MM.1S (cell line): ENCODE measurements around the gene TWF2.

Experiments used
- DNase-seq: peaks from one replicate; pipeline ENCODE4 v3.0.0-alpha.2; 2015
- H2AFZ ChIP-seq: fragments of 300-600 bp; sonication (generic); 2 replicates; pipeline ENCODE4 v1.6.0; 2016; ENCODE audit warnings: antibody characterized with exemption, low read length
- H3F3A ChIP-seq: fragments of 300-600 bp; sonication (generic); 2 replicates; pipeline ENCODE4 v1.6.1; 2016; ENCODE audit warnings: mild to moderate bottlenecking, antibody characterized with exemption, low read length, moderate library complexity, mixed read lengths; ENCODE audit not compliant: insufficient read depth
- H3K27ac ChIP-seq: fragments of 300-600 bp; sonication (generic); 2 replicates; pipeline ENCODE4 v1.5.1; 2016; ENCODE audit warnings: mild to moderate bottlenecking, low read length
- H3K27me3 ChIP-seq: fragments of 300-600 bp; sonication (generic); replicated peaks from 2 replicates; pipeline ENCODE4 v1.6.0; 2016; ENCODE audit warnings: low read length; ENCODE audit not compliant: insufficient read depth
- H3K36me3 ChIP-seq: fragments of 300-600 bp; sonication (generic); replicated peaks from 2 replicates; pipeline ENCODE4 v1.6.1; 2016; ENCODE audit warnings: mild to moderate bottlenecking, low read length, mixed read lengths; ENCODE audit not compliant: insufficient read depth
- H3K4me1 ChIP-seq: fragments of 300-600 bp; sonication (generic); 2 replicates; pipeline ENCODE4 v1.6.1; 2016; ENCODE audit warnings: low read length, mixed read lengths
- H3K4me2 ChIP-seq: fragments of 300-600 bp; sonication (generic); 2 replicates; pipeline ENCODE4 v1.6.0; 2016; ENCODE audit warnings: low read depth, low read length
- H3K4me3 ChIP-seq: fragments of 300-600 bp; sonication (generic); 2 replicates; pipeline ENCODE4 v1.5.1; 2016; ENCODE audit warnings: low read length, mixed read lengths
- H3K79me2 ChIP-seq: fragments of 300-600 bp; sonication (generic); 2 replicates; pipeline ENCODE4 v1.6.1; 2016; ENCODE audit warnings: mixed run types, low read length, mixed read lengths
- H3K9ac ChIP-seq: fragments of 300-600 bp; sonication (generic); 2 replicates; pipeline ENCODE4 v1.6.1; 2016; ENCODE audit warnings: low read length, mixed read lengths
- H3K9me2 ChIP-seq: fragments of 300-600 bp; sonication (generic); replicated peaks from 2 replicates; pipeline ENCODE4 v1.6.1; 2016; ENCODE audit warnings: mild to moderate bottlenecking, low read length, mixed read lengths; ENCODE audit not compliant: insufficient read depth
- H3K9me3 ChIP-seq: fragments of 300-600 bp; sonication (generic); replicated peaks from 2 replicates; pipeline ENCODE4 v1.6.1; 2016; ENCODE audit warnings: mild to moderate bottlenecking, low read length, mixed read lengths; ENCODE audit not compliant: insufficient read depth
- H4K20me1 ChIP-seq: fragments of 300-600 bp; sonication (generic); 2 replicates; pipeline ENCODE4 v1.6.1; 2016; ENCODE audit warnings: mild to moderate bottlenecking, low read length, moderate library complexity, mixed read lengths; ENCODE audit not compliant: insufficient read depth
- CTCF ChIP-seq: fragments of 300-600 bp; sonication (generic); IDR thresholded peaks from 2 replicates; pipeline ENCODE4 v1.5.1; 2016; ENCODE audit warnings: antibody characterized with exemption, low read length, mixed read lengths
- EZH2 ChIP-seq: fragments of 300-600 bp; sonication (generic); optimal IDR thresholded peaks from 2 replicates; pipeline ENCODE3; 2017; ENCODE audit warnings: low read depth, mild to moderate bottlenecking, antibody characterized with exemption, low read length, mixed read lengths
- EZH2phosphoT487 ChIP-seq: fragments of 300-600 bp; sonication (generic); IDR thresholded peaks from 2 replicates; pipeline ENCODE4 v1.6.1; 2018; ENCODE audit warnings: antibody characterized with exemption, low read length

TWF2 gene

GRCh38 chr3:52198643-52199608, 40.0 kb downstream of the TWF2 start:
- no peak for DNase-seq
- Histone ChIP-seq H3K9ac (peak overlapping the region; percentile 73), H3K36me3 (no peaks in the 10 kb centered on the region; the same call in none of the 2 replicates), H4K20me1 (no peaks in the 10 kb centered on the region), H3K79me2 (peaks cover 16% of the 10 kb centered on the region), H3K27me3 (no peaks in the 10 kb centered on the region), H2AFZ (peak overlapping the region; percentile 91), H3K9me3 (no peaks in the 10 kb centered on the region), H3K4me2 (peak overlapping the region; percentile 76), H3F3A (no peaks in the 10 kb centered on the region), H3K4me3 (peak overlapping the region; percentile 82), H3K4me1 (peaks cover 11% of the 10 kb centered on the region), H3K9me2 (no peaks in the 10 kb centered on the region), H3K27ac (no peak overlapping the region)
- TF ChIP-seq EZH2: no peak
- no peak for TF ChIP-seq EZH2phosphoT487
- TF ChIP-seq CTCF: no peak

- peaks cover 16% of the 10 kb centered on the region for H3K79me2 ChIP-seq
- H3K4me1 ChIP-seq: peaks cover 11% of the 10 kb centered on the region
- H3F3A ChIP-seq: no peaks in the 10 kb centered on the region
- DNase-seq: peak; percentile 95
- peak within 1 kb of the TSS; percentile 73 for H3K9ac ChIP-seq
- peak within 1 kb of the TSS; percentile 82 for H3K4me3 ChIP-seq
- H4K20me1 ChIP-seq: no peaks in the 10 kb centered on the region
- no peaks in the 10 kb centered on the region for H3K27me3 ChIP-seq
- H3K36me3 ChIP-seq: no peaks in the 10 kb centered on the region; the same call in 1 of the 2 replicates
- TF ChIP-seq EZH2phosphoT487 (no peak), CTCF (no peak), EZH2 (no peak)
- H2AFZ ChIP-seq: peak within 1 kb of the TSS; percentile 91
- no peaks in the 10 kb centered on the region for H3K9me3 ChIP-seq
- H3K4me2 ChIP-seq: peak within 1 kb of the TSS; percentile 76
- no peak within 1 kb of the TSS for H3K27ac ChIP-seq
- no peaks in the 10 kb centered on the region for H3K9me2 ChIP-seq
These were observed 40.9 kb downstream of the TWF2 start, which contains the start of gene ALAS1 for GRCh38 chr3:52197842-52198625. Gene ALAS1 (plus strand): TSS chr3:52198160. CDS start chr3:52199242, 1,082 bp downstream.

- H3K4me2 ChIP-seq: peak overlapping the region; percentile 76
- H3K4me1 ChIP-seq: peaks cover 11% of the 10 kb centered on the region
- H4K20me1 ChIP-seq: no peaks in the 10 kb centered on the region
- H3K4me3 ChIP-seq: peak overlapping the region; percentile 82
- H3K79me2 ChIP-seq: peaks cover 16% of the 10 kb centered on the region
- no peak overlapping the region for H3K27ac ChIP-seq
- TF ChIP-seq CTCF (no peak), EZH2phosphoT487 (no peak), EZH2 (no peak)
- H3K9ac ChIP-seq: peak overlapping the region; percentile 29; the same call in 1 of the 2 replicates
- H3K36me3 ChIP-seq: no peaks in the 10 kb centered on the region; the same call in 1 of the 2 replicates
- no peaks in the 10 kb centered on the region for H3K9me3 ChIP-seq
- peak overlapping the region; percentile 91 for H2AFZ ChIP-seq
- H3K27me3 ChIP-seq: no peaks in the 10 kb centered on the region
- DNase-seq: no peak
- H3F3A ChIP-seq: no peaks in the 10 kb centered on the region
- no peaks in the 10 kb centered on the region for H3K9me2 ChIP-seq
These were observed 41.5 kb downstream of the TWF2 start for GRCh38 chr3:52197499-52197841.
